ENCODE measurements around the gene KRT17.
"Not testable (repeated sequence)": the region's sequence is repeated elsewhere in the genome, so short reads cannot be mapped to it uniquely, and the experiment has no call there.

Gene KRT17

GRCh38 chr17:41647940-41648410 lies 23.6 kb upstream of the KRT17 start:
- 2% methylated on average over 22 of the region's 22 CpGs for WGBS (ENCODE audit: insufficient coverage)
- CTCF ChIA-PET = interaction anchor here (0.8 to 10.7 kb wide), 22 partner anchors 9 to 791 kb away, joined by 3 to 239 read pairs (median 4); no protein-coding TSS in a partner anchor
- POLR2A ChIA-PET = interaction anchor here (0.7 kb wide), 1 partner anchor 18 kb away, joined by 4 read pairs; no protein-coding TSS in a partner anchor
- H3K4me1 ChIP-seq (ENCODE audit: control extremely low read depth in 1 of 4, control insufficient read depth in 4 of 4, insufficient read depth in 4 of 4, low read length in 3 of 4) = peaks cover 0 to 34% (median 29%) of the 10 kb centered on the region in 4 experiments
- H3K27ac ChIP-seq (ENCODE audit: insufficient read depth in 1 of 2, low read depth in 1 of 2, low read length in 2 of 2, poor library complexity in 1 of 2, severe bottlenecking in 2 of 2) = no peak overlapping the region
- DNase-seq = peak; percentile 63 to 73 (median 72)
- H3K4me3 ChIP-seq (ENCODE audit: control insufficient read depth in 1 of 7, extremely low read depth in 1 of 7, insufficient read depth in 4 of 7, low read depth in 2 of 7, low read length in 6 of 7) = peak overlapping the region in 6 of 7 experiments; percentile 29 to 75 (median 49)
- H3K9me3 ChIP-seq (ENCODE audit: control extremely low read depth in 1 of 5, control insufficient read depth in 4 of 5, insufficient read depth in 2 of 5, low read depth in 1 of 5, low read length in 4 of 5) = no peaks in the 10 kb centered on the region
- no peaks in the 10 kb centered on the region for H3K27me3 ChIP-seq (replicated peaks in 2 of 5; ENCODE audit: control insufficient read depth in 4 of 5, insufficient read depth in 5 of 5, low read length in 4 of 5)
- no peaks in the 10 kb centered on the region for H3K36me3 ChIP-seq (ENCODE audit: control insufficient read depth in 4 of 4, insufficient read depth in 4 of 4, low read length in 3 of 4)

GRCh38 chr17:41647038-41647813 lies 22.9 kb upstream of the KRT17 start:
- POLR2A ChIA-PET = no interaction called here
- Histone ChIP-seq H3K9me3 (ENCODE audit: control extremely low read depth in 1 of 5, control insufficient read depth in 4 of 5, insufficient read depth in 2 of 5, low read depth in 1 of 5, low read length in 4 of 5) (no peaks in the 10 kb centered on the region), H3K27ac (ENCODE audit: insufficient read depth in 1 of 2, low read depth in 1 of 2, low read length in 2 of 2, poor library complexity in 1 of 2, severe bottlenecking in 2 of 2) (no peak overlapping the region), H3K4me3 (ENCODE audit: control insufficient read depth in 1 of 7, extremely low read depth in 1 of 7, insufficient read depth in 4 of 7, low read depth in 2 of 7, low read length in 6 of 7) (no peak overlapping the region), H3K36me3 (ENCODE audit: control insufficient read depth in 4 of 4, insufficient read depth in 4 of 4, low read length in 3 of 4) (no peaks in the 10 kb centered on the region), H3K4me1 (ENCODE audit: control extremely low read depth in 1 of 4, control insufficient read depth in 4 of 4, insufficient read depth in 4 of 4, low read length in 3 of 4) (peaks cover 0 to 34% (median 29%) of the 10 kb centered on the region in 4 experiments), H3K27me3 (replicated peaks in 2 of 5; ENCODE audit: control insufficient read depth in 4 of 5, insufficient read depth in 5 of 5, low read length in 4 of 5) (no peaks in the 10 kb centered on the region)
- CTCF ChIA-PET = interaction anchor here (1.4 to 10.7 kb wide), 8 partner anchors 12 to 790 kb away, joined by 4 to 239 read pairs (median 10); no protein-coding TSS in a partner anchor
- DNase-seq = peak in 1 of 3 donors; percentile 34
- 78% methylated on average over 13 of the region's 15 CpGs for WGBS (ENCODE audit: insufficient coverage)

- ChIA-PET CTCF (interaction anchor here (2.1 kb wide), 1 partner anchor 20 kb away, joined by 6 read pairs; no protein-coding TSS in a partner anchor), POLR2A (no interaction called here)
- no peak for DNase-seq
- Histone ChIP-seq H3K4me1 (ENCODE audit: control extremely low read depth in 1 of 4, control insufficient read depth in 4 of 4, insufficient read depth in 4 of 4, low read length in 3 of 4) (peaks cover 0 to 20% (median 17%) of the 10 kb centered on the region in 4 experiments), H3K4me3 (ENCODE audit: control insufficient read depth in 1 of 7, extremely low read depth in 1 of 7, insufficient read depth in 4 of 7, low read depth in 2 of 7, low read length in 6 of 7) (no peak overlapping the region), H3K27me3 (replicated peaks in 2 of 5; ENCODE audit: control insufficient read depth in 4 of 5, insufficient read depth in 5 of 5, low read length in 4 of 5) (no peaks in the 10 kb centered on the region), H3K27ac (ENCODE audit: insufficient read depth in 1 of 2, low read depth in 1 of 2, low read length in 2 of 2, poor library complexity in 1 of 2, severe bottlenecking in 2 of 2) (no peak overlapping the region), H3K9me3 (ENCODE audit: control extremely low read depth in 1 of 5, control insufficient read depth in 4 of 5, insufficient read depth in 2 of 5, low read depth in 1 of 5, low read length in 4 of 5) (no peaks in the 10 kb centered on the region), H3K36me3 (ENCODE audit: control insufficient read depth in 4 of 4, insufficient read depth in 4 of 4, low read length in 3 of 4) (no peaks in the 10 kb centered on the region)
- 97% methylated on average over 13 of the region's 13 CpGs for WGBS (ENCODE audit: insufficient coverage)
Observed at GRCh38 chr17:41642252-41643156, 18.1 kb upstream of the KRT17 start.

- H3K4me3 ChIP-seq (ENCODE audit: control insufficient read depth in 1 of 7, extremely low read depth in 1 of 7, insufficient read depth in 4 of 7, low read depth in 2 of 7, low read length in 6 of 7); DNase-seq; H3K27me3 ChIP-seq (replicated peaks in 2 of 5; ENCODE audit: control insufficient read depth in 4 of 5, insufficient read depth in 5 of 5, low read length in 4 of 5); POLR2A ChIA-PET; H3K36me3 ChIP-seq (ENCODE audit: control insufficient read depth in 4 of 4, insufficient read depth in 4 of 4, low read length in 3 of 4); H3K27ac ChIP-seq (ENCODE audit: insufficient read depth in 1 of 2, low read depth in 1 of 2, low read length in 2 of 2, poor library complexity in 1 of 2, severe bottlenecking in 2 of 2); H3K9me3 ChIP-seq (ENCODE audit: control extremely low read depth in 1 of 5, control insufficient read depth in 4 of 5, insufficient read depth in 2 of 5, low read depth in 1 of 5, low read length in 4 of 5): not testable (repeated sequence)
- H3K4me1 ChIP-seq (ENCODE audit: control extremely low read depth in 1 of 4, control insufficient read depth in 4 of 4, insufficient read depth in 4 of 4, low read length in 3 of 4) = peaks cover 0 to 12% (median 11%) of the 10 kb centered on the region in 4 experiments
- CTCF ChIA-PET = interaction anchor here (1.2 kb wide), 1 partner anchor 17 kb away, joined by 3 read pairs; no protein-coding TSS in a partner anchor
- 96% methylated on average over 3 of the region's 5 CpGs for WGBS (ENCODE audit: insufficient coverage)
Observed at GRCh38 chr17:41640596-41640995, 16.2 kb upstream of the KRT17 start.

GRCh38 chr17:41639492-41640473 lies 15.4 kb upstream of the KRT17 start:
- no peak for DNase-seq
- Histone ChIP-seq H3K4me3 (ENCODE audit: control insufficient read depth in 1 of 7, extremely low read depth in 1 of 7, insufficient read depth in 4 of 7, low read depth in 2 of 7, low read length in 6 of 7) (no peak overlapping the region), H3K27ac (ENCODE audit: insufficient read depth in 1 of 2, low read depth in 1 of 2, low read length in 2 of 2, poor library complexity in 1 of 2, severe bottlenecking in 2 of 2) (no peak overlapping the region), H3K36me3 (ENCODE audit: control insufficient read depth in 4 of 4, insufficient read depth in 4 of 4, low read length in 3 of 4) (no peaks in the 10 kb centered on the region), H3K9me3 (ENCODE audit: control extremely low read depth in 1 of 5, control insufficient read depth in 4 of 5, insufficient read depth in 2 of 5, low read depth in 1 of 5, low read length in 4 of 5) (no peaks in the 10 kb centered on the region), H3K27me3 (replicated peaks in 2 of 5; ENCODE audit: control insufficient read depth in 4 of 5, insufficient read depth in 5 of 5, low read length in 4 of 5) (no peaks in the 10 kb centered on the region), H3K4me1 (ENCODE audit: control extremely low read depth in 1 of 4, control insufficient read depth in 4 of 4, insufficient read depth in 4 of 4, low read length in 3 of 4) (peaks cover 0 to 7% (median 4%) of the 10 kb centered on the region in 4 experiments)
- ChIA-PET POLR2A (no interaction called here), CTCF (interaction anchor here (0.6 to 1.3 kb wide), 3 partner anchors 9 to 91 kb away, joined by 3 to 8 read pairs (median 3); no protein-coding TSS in a partner anchor)
- 96% methylated on average over 5 of the region's 7 CpGs for WGBS (ENCODE audit: insufficient coverage)

GRCh38 chr17:41638941-41639340 lies 14.6 kb upstream of the KRT17 start:
- Histone ChIP-seq H3K9me3 (ENCODE audit: control extremely low read depth in 1 of 5, control insufficient read depth in 4 of 5, insufficient read depth in 2 of 5, low read depth in 1 of 5, low read length in 4 of 5) (no peaks in the 10 kb centered on the region), H3K27ac (ENCODE audit: insufficient read depth in 1 of 2, low read depth in 1 of 2, low read length in 2 of 2, poor library complexity in 1 of 2, severe bottlenecking in 2 of 2) (no peak overlapping the region), H3K36me3 (ENCODE audit: control insufficient read depth in 4 of 4, insufficient read depth in 4 of 4, low read length in 3 of 4) (no peaks in the 10 kb centered on the region), H3K4me3 (ENCODE audit: control insufficient read depth in 1 of 7, extremely low read depth in 1 of 7, insufficient read depth in 4 of 7, low read depth in 2 of 7, low read length in 6 of 7) (no peak overlapping the region), H3K4me1 (ENCODE audit: control extremely low read depth in 1 of 4, control insufficient read depth in 4 of 4, insufficient read depth in 4 of 4, low read length in 3 of 4) (peaks cover 0 to 5% (median under 1%) of the 10 kb centered on the region in 4 experiments), H3K27me3 (replicated peaks in 2 of 5; ENCODE audit: control insufficient read depth in 4 of 5, insufficient read depth in 5 of 5, low read length in 4 of 5) (no peaks in the 10 kb centered on the region)
- WGBS (ENCODE audit: insufficient coverage) = 100% methylated on average over 1 of the region's 6 CpGs
- no peak for DNase-seq
- ChIA-PET POLR2A (no interaction called here), CTCF (interaction anchor here (0.6 to 1.3 kb wide), 2 partner anchors 10 to 90 kb away, joined by 3 to 8 read pairs; no protein-coding TSS in a partner anchor)

Data from common myeloid progenitor, CD34-positive (primary cell).